IMR-90 (cell line): ENCODE results near the gene NINJ2. TPM values are rescaled to one million over a fixed set of nuclear protein-coding genes. Genes with fewer than 3 reads are reported as not detected.

Experiments
- ATAC-seq: fragments of 200-7000 bp; cut with Tn5 transposase; 2 replicates; pipeline ENCODE4 v1.9.1; 2020; ENCODE audit warnings: low read depth, mild to moderate bottlenecking, moderate library complexity
- BruUV-seq: library from RNA; stranded (reverse); fragments of 400-500 nt; replicated peaks from 2 replicates; lab custom pipeline; 2021; lab: Mats Ljungman, UMichigan
- CTCF ChIA-PET: fragments of 300-600 bp; formaldehyde crosslinking; extraction: SDS; loops from one replicate; lab custom pipeline; 2021; ENCODE audit warnings: antibody characterized with exemption; lab: Yijun Ruan, JAX
- POLR2A ChIA-PET: fragments of 300-600 bp; sonication (Branson Sonifier 250); formaldehyde crosslinking; loops from one replicate; lab custom pipeline; 2022; ENCODE audit warnings: antibody characterized with exemption; ENCODE audit not compliant: unreplicated experiment; lab: Charles Lee
- DNase-seq: peaks from one replicate; pipeline ENCODE4 v3.0.0; 2013
- H2AFZ ChIP-seq: replicated peaks from 2 replicates; pipeline ENCODE3; 2013; ENCODE audit warnings: low read length, mild to moderate bottlenecking; ENCODE audit not compliant: poor library complexity
- H2AK5ac ChIP-seq: 2 replicates; pipeline ENCODE4 v1.6.1; 2013; ENCODE audit warnings: low read depth, low read length, inconsistent platforms
- H2AK9ac ChIP-seq: replicated peaks from 2 replicates; pipeline ENCODE3; 2013; ENCODE audit warnings: mild to moderate bottlenecking, low read depth, low read length, moderate library complexity; ENCODE audit not compliant: poor library complexity
- H2BK120ac ChIP-seq: 2 replicates; pipeline ENCODE4 v1.6.1; 2013; ENCODE audit warnings: low read depth, low read length, inconsistent platforms
- H2BK15ac ChIP-seq: 3 replicates; pipeline ENCODE4 v1.6.1; 2013; ENCODE audit warnings: low read depth, low read length, inconsistent platforms
- H2BK20ac ChIP-seq: 2 replicates; pipeline ENCODE4 v1.6.1; 2013; ENCODE audit warnings: low read depth, mild to moderate bottlenecking, inconsistent platforms, low read length, moderate library complexity
- H2BK5ac ChIP-seq: 2 replicates; pipeline ENCODE4 v1.6.1; 2013; ENCODE audit warnings: mild to moderate bottlenecking, low read depth, low read length, inconsistent platforms; ENCODE audit not compliant: poor library complexity, severe bottlenecking
- H3K14ac ChIP-seq: replicated peaks from 2 replicates; pipeline ENCODE4 v1.6.1; 2013; ENCODE audit warnings: low read depth, low read length, inconsistent platforms
- H3K18ac ChIP-seq: 2 replicates; pipeline ENCODE4 v1.6.1; 2013; ENCODE audit warnings: low read depth, low read length, control low read depth
- H3K23ac ChIP-seq: 2 replicates; pipeline ENCODE4 v1.6.1; 2013; ENCODE audit warnings: low read depth, low read length, inconsistent platforms
- H3K27ac ChIP-seq: 2 replicates; pipeline ENCODE4 v1.5.1; 2013; ENCODE audit warnings: mild to moderate bottlenecking, control low read depth, low read length; ENCODE audit not compliant: insufficient read depth
- H3K27me3 ChIP-seq: 2 replicates; pipeline ENCODE4 v1.6.1; 2013; ENCODE audit warnings: low read length; ENCODE audit not compliant: control insufficient read depth, insufficient read depth
- H3K36me3 ChIP-seq: 2 replicates; pipeline ENCODE4 v1.6.1; 2013; ENCODE audit warnings: low read length, mixed read lengths; ENCODE audit not compliant: control insufficient read depth, insufficient read depth
- H3K4ac ChIP-seq: 2 replicates; pipeline ENCODE4 v1.6.1; 2013; ENCODE audit warnings: low read depth, low read length, inconsistent platforms
- H3K4me1 ChIP-seq: 2 replicates; pipeline ENCODE4 v1.6.1; 2013; ENCODE audit warnings: low read length, mixed read lengths; ENCODE audit not compliant: control insufficient read depth, insufficient read depth
- H3K4me2 ChIP-seq: 2 replicates; pipeline ENCODE4 v1.6.1; 2013; ENCODE audit warnings: low read depth, mild to moderate bottlenecking, control low read depth, low read length, moderate library complexity
- H3K4me3 ChIP-seq: 2 replicates; pipeline ENCODE4 v1.5.1; 2013; ENCODE audit warnings: low read depth, mild to moderate bottlenecking, control low read depth, low read length, moderate library complexity; ENCODE audit not compliant: insufficient read depth
- H3K56ac ChIP-seq: 2 replicates; pipeline ENCODE4 v1.6.1; 2013; ENCODE audit warnings: low read length, inconsistent platforms; ENCODE audit not compliant: insufficient read depth; ENCODE audit errors: extremely low read depth
- H3K79me1 ChIP-seq, 2 experiments: 2 replicates each; pipeline ENCODE4 v1.6.1; 2013; ENCODE audit warnings: low read length in 2 of 2, inconsistent platforms in 1 of 2, low read depth in 1 of 2
- H3K9ac ChIP-seq: 2 replicates; pipeline ENCODE4 v1.6.1; 2013; ENCODE audit warnings: low read depth, low read length, control low read depth
- H3K9me1 ChIP-seq: 2 replicates; pipeline ENCODE4 v1.6.1; 2013; ENCODE audit warnings: low read length, inconsistent platforms; ENCODE audit not compliant: insufficient read depth
- H3K9me3 ChIP-seq: 2 replicates; pipeline ENCODE4 v1.6.1; 2013; ENCODE audit warnings: low read length; ENCODE audit not compliant: control insufficient read depth, insufficient read depth
- H4K20me1 ChIP-seq: 2 replicates; pipeline ENCODE4 v1.6.1; 2013; ENCODE audit warnings: low read length, inconsistent platforms; ENCODE audit not compliant: insufficient read depth
- H4K5ac ChIP-seq: 2 replicates; pipeline ENCODE4 v1.6.1; 2013; ENCODE audit warnings: mild to moderate bottlenecking, low read depth, low read length, control low read depth
- H4K8ac ChIP-seq, 2 experiments: 2 replicates each; pipeline ENCODE4 v1.6.1; 2013; ENCODE audit warnings: low read depth in 2 of 2, low read length in 2 of 2, control low read depth in 1 of 2, inconsistent platforms in 1 of 2
- H4K91ac ChIP-seq: 2 replicates; pipeline ENCODE4 v1.6.1; 2013; ENCODE audit warnings: low read depth, low read length, inconsistent platforms; ENCODE audit not compliant: insufficient read depth
- CHD1 ChIP-seq: IDR thresholded peaks from 2 replicates; pipeline ENCODE4 v1.6.1; 2012; ENCODE audit warnings: low read depth, low read length, improper control_type of control experiment
- ELK1 ChIP-seq: fragments of 150-350 bp; IDR thresholded peaks from 2 replicates; pipeline ENCODE4 v1.6.1; 2016; ENCODE audit warnings: low read depth, mild to moderate bottlenecking, low read length, moderate library complexity, borderline replicate concordance
- FOS ChIP-seq: fragments of 150-350 bp; IDR thresholded peaks from 2 replicates; pipeline ENCODE4 v1.6.1; 2016; ENCODE audit warnings: low read depth, low read length
- NFE2L2 ChIP-seq: fragments of 150-350 bp; IDR thresholded peaks from 2 replicates; pipeline ENCODE4 v1.6.1; 2016; ENCODE audit warnings: low read depth, mild to moderate bottlenecking, low read length
- RFX5 ChIP-seq: IDR thresholded peaks from 2 replicates; pipeline ENCODE4 v1.8.0; 2012; ENCODE audit warnings: low read depth, mild to moderate bottlenecking, low read length, moderate library complexity
- USF2 ChIP-seq: fragments of 150-350 bp; IDR thresholded peaks from 2 replicates; pipeline ENCODE4 v1.6.1; 2017; ENCODE audit warnings: mild to moderate bottlenecking, antibody characterized with exemption, low read length, low read depth
- WGBS, 2 experiments: methylation state at CpG; one replicate each; pipeline versions ENCODE4 v1.1.5 to v1.1.7; 2013; ENCODE audit warnings: missing lambda C conversion rate in 2 of 2; ENCODE audit not compliant: insufficient read length in 1 of 2; ENCODE audit errors: extremely low coverage in 2 of 2; 5-methylcytosine and 5-hydroxymethylcytosine counted together
- dilution Hi-C: fragments of 300-500 bp; cut with HindIII; formaldehyde crosslinking; loops from one replicate; pipeline ENCODE4 v1.14.3; 2018; ENCODE audit warnings: low sequenced_read_pairs; ENCODE audit not compliant: unreplicated experiment
- in situ Hi-C: fragments of 300-500 bp; cut with MboI; formaldehyde crosslinking; loops from 3 replicates; pipeline ENCODE4 v1.14.3; 2019; ENCODE audit warnings: low sequenced_read_pairs, inconsistent platforms, mixed read lengths
- intact Hi-C: fragments of 100-400 bp; cut with micrococcal nuclease; formaldehyde crosslinking; loops from 2 replicates; pipeline ENCODE4 v1.10.0; 2022
- microRNA-seq, 2 experiments: library from miRNA; stranded (forward) in 1 of 2; unstranded in 1 of 2; fragments of 10-50 nt in 1 of 2; fragments of <30 nt in 1 of 2; gene quantifications in 1 of 2; microRNA quantifications in 1 of 2; one replicate each; pipeline versions ENCODE3 to v1.1.0; 2013 to 2020; ENCODE audit not compliant: insufficient read depth in 1 of 2, insufficient read length in 1 of 2, unreplicated experiment in 1 of 2
- polyA plus RNA-seq, 3 experiments: library from polyadenylated mRNA; depleted of rRNA; stranded (reverse); fragments of >200 nt; gene quantifications; 2 replicates each; pipeline ENCODE4 v1.2.3, GENCODE V29; 2012; ENCODE audit warnings: low replicate concordance in 1 of 3
- small RNA-seq, 5 experiments: library from RNA; depleted of rRNA; stranded (forward); fragments of <200 nt; gene quantifications; one replicate each; pipeline ENCODE3, GENCODE V24; 2012
- total RNA-seq: library from RNA; depleted of rRNA; stranded (reverse); fragments of >200 nt; gene quantifications from 2 replicates; pipeline ENCODE4 v1.2.3, GENCODE V29; 2012; rRNA removed

NINJ2 gene
- total and polyA plus RNA-seq, 2 of the 4 experiments (the other 2 are of a cell fraction) = not detected

- TF ChIP-seq FOS (no peak), ELK1 (no peak), NFE2L2 (no peak), CHD1 (no peak), RFX5 (no peak)
These were observed 143.1 kb downstream of the NINJ2 start (continued) for GRCh38 chr12:520119-520518.

GRCh38 chr12:517538-517937, 145.7 kb downstream of the NINJ2 start:
- BruUV-seq = no TSS peak
- H2BK120ac ChIP-seq = no peak overlapping the region
- POLR2A ChIA-PET = no interaction called here
- H3K4me2 ChIP-seq = no peak overlapping the region
- H2AK9ac ChIP-seq = no peak overlapping the region
- H3K27ac ChIP-seq = no peak overlapping the region
- H3K9me1 ChIP-seq = no peaks in the 10 kb centered on the region
- intact Hi-C loops (no loop called here), in situ Hi-C loops (no loop called here), dilution Hi-C loops (no loop called here)
- no peaks in the 10 kb centered on the region for H3K36me3 ChIP-seq
- H3K56ac ChIP-seq = no peak overlapping the region
- no peak for TF ChIP-seq USF2
- no peak overlapping the region for H3K9ac ChIP-seq
- H3K23ac ChIP-seq = no peak overlapping the region
- peaks cover 2% of the 10 kb centered on the region; the same call in 1 of the 2 replicates for H3K9me3 ChIP-seq
- no peak overlapping the region for H3K14ac ChIP-seq
- DNase-seq (no peak), ATAC-seq (no peak)
- H3K18ac ChIP-seq = no peak overlapping the region
- peaks cover 60% of the 10 kb centered on the region for H3K27me3 ChIP-seq
- no peak overlapping the region for H4K8ac ChIP-seq
- no peaks in the 10 kb centered on the region for H3K4me1 ChIP-seq
- H4K91ac ChIP-seq = no peak overlapping the region
- no peaks in the 10 kb centered on the region for H3K79me1 ChIP-seq
- H2AK5ac ChIP-seq = no peak overlapping the region
- no peak overlapping the region for H4K5ac ChIP-seq
- H3K4ac ChIP-seq = no peak overlapping the region
- H2BK15ac ChIP-seq = no peak overlapping the region
- H4K20me1 ChIP-seq = no peaks in the 10 kb centered on the region
- CTCF ChIA-PET = no interaction called here
- H2BK20ac ChIP-seq = no peak overlapping the region
- H2AFZ ChIP-seq = no peak overlapping the region
- WGBS, 2 experiments = no CpG with 5 or more reads among the region's 3 CpGs
- H2BK5ac ChIP-seq = no peak overlapping the region
- H3K4me3 ChIP-seq = no peak overlapping the region

Small RNA genes within 50 kb of the gene (microRNA-seq; reads per million reads assigned to microRNA genes)
- not detected for gene RNU7-103P (ENCODE audit: insufficient read depth, insufficient read length)

Small RNA genes within 50 kb of the gene (small RNA-seq; reads per million reads assigned to genes)
- gene RNU7-103P = 0 reads per million in 5 experiments

Other genes with a start within 250 kb of the NINJ2 start
- not detected in 2 replicates for gene B4GALNT3, start 203.5 kb downstream of the NINJ2 start, total RNA-seq
- not detected in 2 replicates for gene B4GALNT3, start 203.5 kb downstream of the NINJ2 start, polyA plus RNA-seq (2012; rRNA removed)
- gene WNK1, start 89.1 kb upstream of the NINJ2 start, total RNA-seq = 38.3 and 42.8 TPM in 2 replicates
- gene WNK1, start 89.1 kb upstream of the NINJ2 start, polyA plus RNA-seq (2012; rRNA removed) = 28.3 and 36.9 TPM in 2 replicates